ENCODE results near the gene PSPN.

GRCh38 chr19:6406401-6406800, 30.7 kb upstream of the PSPN start:
- TF ChIP-seq EZH2 (IDR thresholded peaks at IDR 0.05; ENCODE audit: insufficient read depth, poor library complexity, severe bottlenecking): no peak
- no peak for TF ChIP-seq EZH2phosphoT487 (IDR thresholded peaks at IDR 0.05; ENCODE audit: insufficient read depth, low read depth)

Measured in GM23248 (cell line).